Measurements from ENCODE around the gene FSHR. TPM values are rescaled to one million over a fixed set of nuclear protein-coding genes. Genes with fewer than 3 reads are reported as not detected.

FSHR gene
- total RNA-seq, 1 donor from 2014 or later: 0.30 TPM

GRCh38 chr2:48979691-48980090 lies 174.6 kb downstream of the FSHR start:
- H3K27ac Mint-ChIP-seq (ENCODE audit: unreplicated experiment): no peak overlapping the region
- H4K20me1 ChIP-seq (ENCODE audit: insufficient read depth, low read length): no peaks in the 10 kb centered on the region
- no peaks in the 10 kb centered on the region for H3K79me2 ChIP-seq (ENCODE audit: insufficient read depth, low read length)
- H3K36me3 ChIP-seq (ENCODE audit: insufficient read depth, low read length): no peaks in the 10 kb centered on the region
- no peak overlapping the region for H3K9ac ChIP-seq (ENCODE audit: low read length)
- no peaks in the 10 kb centered on the region for H3K4me1 Mint-ChIP-seq (ENCODE audit: low read depth, unreplicated experiment)
- no peaks in the 10 kb centered on the region for H3K9me3 ChIP-seq (ENCODE audit: insufficient read depth, low read depth, low read length)
- peaks cover 2% of the 10 kb centered on the region for H3K9me3 Mint-ChIP-seq (ENCODE audit: unreplicated experiment)
- H2AFZ ChIP-seq (ENCODE audit: low read depth, low read length): no peak overlapping the region
- no peak overlapping the region for H3K4me2 ChIP-seq (ENCODE audit: low read length)
- FAIRE-seq (no peak), DNase-seq (ENCODE audit: low read depth) (no peak)
- no peaks in the 10 kb centered on the region for H3K27me3 Mint-ChIP-seq (ENCODE audit: low read depth, unreplicated experiment)
- H3K36me3 Mint-ChIP-seq (ENCODE audit: low read depth, unreplicated experiment): no peaks in the 10 kb centered on the region
- no peaks in the 10 kb centered on the region for H3K27me3 ChIP-seq (ENCODE audit: insufficient read depth, low read length)
- no peak overlapping the region for H3K4me3 Mint-ChIP-seq (ENCODE audit: unreplicated experiment)
- H3K4me3 ChIP-seq (ENCODE audit: insufficient read depth, low read depth, low read length): no peak overlapping the region
- H3K27ac ChIP-seq (ENCODE audit: low read depth, low read length): no peak overlapping the region
- no peak for TF ChIP-seq EZH2 (IDR thresholded peaks at IDR 0.05; ENCODE audit: insufficient read depth, low read length)
- no peak for TF ChIP-seq CTCF (IDR thresholded peaks at IDR 0.05; ENCODE audit: insufficient read depth, low read depth, low read length)
- no peaks in the 10 kb centered on the region for H3K4me1 ChIP-seq (ENCODE audit: insufficient read depth, low read length)

GRCh38 chr2:48978131-48978530 lies 176.2 kb downstream of the FSHR start:
- H3K27me3 Mint-ChIP-seq (ENCODE audit: low read depth, unreplicated experiment): no peaks in the 10 kb centered on the region
- no peaks in the 10 kb centered on the region for H3K79me2 ChIP-seq (ENCODE audit: insufficient read depth, low read length)
- no peak overlapping the region for H3K4me2 ChIP-seq (ENCODE audit: low read length)
- no peak overlapping the region for H3K4me3 ChIP-seq (ENCODE audit: insufficient read depth, low read depth, low read length)
- no peak overlapping the region for H3K27ac ChIP-seq (ENCODE audit: low read depth, low read length)
- H3K9ac ChIP-seq (ENCODE audit: low read length): no peak overlapping the region
- no peaks in the 10 kb centered on the region for H4K20me1 ChIP-seq (ENCODE audit: insufficient read depth, low read length)
- FAIRE-seq: no peak
- no peaks in the 10 kb centered on the region for H3K36me3 ChIP-seq (ENCODE audit: insufficient read depth, low read length)
- H3K4me3 Mint-ChIP-seq (ENCODE audit: unreplicated experiment): no peak overlapping the region
- no peaks in the 10 kb centered on the region for H3K4me1 Mint-ChIP-seq (ENCODE audit: low read depth, unreplicated experiment)
- no peak for DNase-seq (ENCODE audit: low read depth)
- no peaks in the 10 kb centered on the region for H3K9me3 ChIP-seq (ENCODE audit: insufficient read depth, low read depth, low read length)
- TF ChIP-seq CTCF (IDR thresholded peaks at IDR 0.05; ENCODE audit: insufficient read depth, low read depth, low read length): no peak
- no peak for TF ChIP-seq EZH2 (IDR thresholded peaks at IDR 0.05; ENCODE audit: insufficient read depth, low read length)
- no peaks in the 10 kb centered on the region for H3K4me1 ChIP-seq (ENCODE audit: insufficient read depth, low read length)
- H3K9me3 Mint-ChIP-seq (ENCODE audit: unreplicated experiment): no peaks in the 10 kb centered on the region
- no peak overlapping the region for H2AFZ ChIP-seq (ENCODE audit: low read depth, low read length)
- H3K36me3 Mint-ChIP-seq (ENCODE audit: low read depth, unreplicated experiment): no peaks in the 10 kb centered on the region
- H3K27ac Mint-ChIP-seq (ENCODE audit: unreplicated experiment): no peak overlapping the region
- no peaks in the 10 kb centered on the region for H3K27me3 ChIP-seq (ENCODE audit: insufficient read depth, low read length)

- Histone ChIP-seq H3K4me2 (ENCODE audit: low read length) (no peak overlapping the region), H3K9me3 (ENCODE audit: insufficient read depth, low read depth, low read length) (no peaks in the 10 kb centered on the region), H3K36me3 (ENCODE audit: insufficient read depth, low read length) (no peaks in the 10 kb centered on the region), H3K4me1 (ENCODE audit: insufficient read depth, low read length) (no peaks in the 10 kb centered on the region), H3K9ac (ENCODE audit: low read length) (no peak overlapping the region), H4K20me1 (ENCODE audit: insufficient read depth, low read length) (no peaks in the 10 kb centered on the region), H3K79me2 (ENCODE audit: insufficient read depth, low read length) (no peaks in the 10 kb centered on the region), H2AFZ (ENCODE audit: low read depth, low read length) (no peak overlapping the region), H3K4me3 (ENCODE audit: insufficient read depth, low read depth, low read length) (no peak overlapping the region), H3K27me3 (ENCODE audit: insufficient read depth, low read length) (no peaks in the 10 kb centered on the region), H3K27ac (ENCODE audit: low read depth, low read length) (no peak overlapping the region)
- no peak overlapping the region for H3K27ac Mint-ChIP-seq (ENCODE audit: unreplicated experiment)
- H3K27me3 Mint-ChIP-seq (ENCODE audit: low read depth, unreplicated experiment): no peaks in the 10 kb centered on the region
- H3K36me3 Mint-ChIP-seq (ENCODE audit: low read depth, unreplicated experiment): no peaks in the 10 kb centered on the region
- no peaks in the 10 kb centered on the region for H3K4me1 Mint-ChIP-seq (ENCODE audit: low read depth, unreplicated experiment)
- H3K9me3 Mint-ChIP-seq (ENCODE audit: unreplicated experiment): no peaks in the 10 kb centered on the region
- no peak for TF ChIP-seq CTCF (IDR thresholded peaks at IDR 0.05; ENCODE audit: insufficient read depth, low read depth, low read length)
- no peak for TF ChIP-seq EZH2 (IDR thresholded peaks at IDR 0.05; ENCODE audit: insufficient read depth, low read length)
- DNase-seq (ENCODE audit: low read depth) (no peak), FAIRE-seq (no peak)
- no peak overlapping the region for H3K4me3 Mint-ChIP-seq (ENCODE audit: unreplicated experiment)
Measured at GRCh38 chr2:48971801-48972200, 182.5 kb downstream of the FSHR start.
